Subcutaneous adipose tissue (tissue), 4 donors: Measurements from ENCODE around the gene SLC5A2. TPM values are rescaled to one million over a fixed set of nuclear protein-coding genes. Genes with fewer than 3 reads are reported as not detected.

Experiments used
- CTCF ChIP-seq: fragments of 450-650 bp; IDR thresholded peaks from one replicate; pipeline ENCODE4 v1.5.1; 2016; ENCODE audit warnings: low read depth, mild to moderate bottlenecking, control low read depth, antibody characterized with exemption, moderate library complexity
- total RNA-seq, 4 donors: library from RNA; depleted of rRNA; stranded (reverse); fragments of >200 nt; gene quantifications; one replicate each; pipeline ENCODE4 v1.1.0, GENCODE V29; 2016

Gene SLC5A2
- total RNA-seq: not detected

- TF ChIP-seq CTCF: no peak
Observed at GRCh38 chr16:31483081-31483480, at the start of gene SLC5A2. Gene SLC5A2, plus strand, starts transcription at chr16:31483123. Its CDS starts 14 bp downstream, at chr16:31483137.

GRCh38 chr16:31435341-31436220 lies 47.3 kb upstream of the SLC5A2 start:
- TF ChIP-seq CTCF: no peak

DNA sequence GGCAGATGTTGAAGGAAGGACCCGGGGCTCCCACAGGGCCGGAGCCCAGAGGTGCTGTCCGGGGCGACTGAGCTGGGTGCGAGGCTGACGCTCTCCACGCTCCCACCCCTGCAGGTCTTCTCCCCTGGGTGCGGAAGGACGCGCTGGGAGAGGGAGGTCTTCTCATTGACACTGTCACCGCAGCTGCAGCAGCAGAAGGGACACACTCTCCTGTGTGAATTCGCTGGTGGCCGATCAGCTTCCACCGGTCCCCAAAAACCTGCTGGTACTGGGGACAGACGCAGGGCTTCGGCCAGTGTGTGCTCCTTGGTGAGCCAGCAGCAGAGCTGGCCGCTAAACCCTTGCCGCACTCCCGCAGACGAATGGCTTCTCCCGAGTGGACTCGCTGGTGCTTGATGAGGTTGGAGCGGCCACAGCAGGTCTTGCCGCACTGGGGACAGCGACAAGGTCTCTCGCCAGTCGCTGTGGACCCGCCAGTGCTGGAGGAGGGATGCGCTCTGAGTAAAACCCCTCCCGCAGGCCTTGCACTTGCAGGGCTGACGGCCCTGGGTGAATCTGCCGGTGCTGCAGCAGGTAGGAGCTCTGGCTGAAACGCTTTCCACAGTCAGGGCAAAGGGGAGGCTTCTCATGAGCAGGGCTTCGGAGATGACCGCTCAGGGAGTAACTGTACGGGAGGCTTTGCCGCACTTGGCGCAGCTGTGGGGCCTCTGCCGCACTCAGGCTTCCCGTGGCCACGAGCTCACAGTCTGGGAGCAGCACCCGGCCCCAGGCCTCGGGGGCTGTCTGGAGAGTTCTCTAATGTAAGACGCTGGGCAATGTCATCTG lies 46.5 kb upstream of the SLC5A2 start:
- TF ChIP-seq CTCF: no peak

- TF ChIP-seq CTCF: no peak
Observed at GRCh38 chr16:31438414-31438813, 44.5 kb upstream of the SLC5A2 start.

DNA sequence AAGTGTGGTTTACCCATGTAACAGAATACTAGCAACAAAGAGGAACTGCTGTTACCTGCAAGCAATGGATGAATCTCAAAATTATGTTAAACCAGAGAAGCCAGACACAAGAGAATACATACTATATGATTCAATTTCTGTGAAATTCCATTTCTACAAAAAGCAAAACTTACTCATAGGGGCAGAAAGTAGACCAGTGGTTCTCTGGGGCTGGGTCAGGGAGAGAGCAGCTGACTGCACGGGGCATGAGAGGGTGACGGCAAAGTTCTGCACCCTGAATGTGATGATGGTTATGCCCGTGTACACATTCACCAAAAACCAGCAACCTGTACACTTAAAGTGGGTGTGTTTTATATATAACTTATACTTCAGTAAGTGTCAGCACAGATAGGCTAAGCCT lies 43.4 kb upstream of the SLC5A2 start:
- TF ChIP-seq CTCF: no peak

DNA sequence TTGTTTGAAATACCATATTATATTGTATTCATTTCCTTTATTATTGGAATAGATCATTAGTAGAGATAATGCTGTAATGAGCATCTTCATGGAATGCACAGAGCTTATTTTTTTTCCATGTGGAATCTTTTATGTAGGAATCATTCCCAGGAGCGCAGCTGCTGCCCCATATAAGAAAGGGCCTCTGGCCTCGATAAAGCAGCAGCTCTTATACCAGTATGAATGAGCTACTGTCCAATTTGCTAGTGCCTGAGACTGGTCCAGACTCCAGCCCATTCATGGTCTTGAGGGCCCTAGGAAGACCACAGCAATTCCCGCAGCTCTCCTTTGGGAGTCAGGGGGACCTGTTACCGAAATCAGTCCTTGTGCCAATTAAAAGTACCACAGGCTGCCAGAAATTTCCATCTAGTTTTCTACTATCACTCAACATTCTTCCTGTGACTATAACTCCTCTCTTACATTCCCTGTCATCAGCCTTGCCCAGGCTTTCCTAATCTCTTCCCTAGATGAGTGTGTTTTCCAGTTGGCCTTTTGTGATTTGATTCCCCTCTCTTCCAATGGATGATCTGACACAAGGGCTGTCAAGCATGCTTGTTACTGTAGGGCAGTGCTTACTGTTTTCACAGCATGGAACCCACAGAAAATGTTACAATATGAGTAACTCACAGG lies 42.3 kb upstream of the SLC5A2 start:
- no peak for TF ChIP-seq CTCF

DNA sequence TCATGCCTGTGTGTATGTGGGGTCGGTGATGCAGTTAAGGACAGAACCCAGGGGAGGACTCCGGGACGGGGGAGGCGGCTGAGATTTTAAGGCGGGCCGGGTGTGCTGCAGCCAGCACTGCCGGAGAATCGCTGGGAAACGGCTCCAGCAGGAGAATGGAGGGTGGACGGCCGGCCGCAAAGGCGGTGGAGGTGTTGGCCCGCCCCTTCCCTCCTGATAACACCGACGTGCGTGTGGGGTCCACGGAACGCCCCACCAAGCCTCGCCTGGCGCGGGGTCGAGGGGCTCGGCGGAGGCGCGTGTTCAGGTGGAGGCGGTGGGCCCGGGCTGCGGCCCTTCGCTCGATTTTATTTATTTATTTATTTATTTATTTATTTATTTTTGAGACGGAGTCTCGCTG lies 41.0 kb upstream of the SLC5A2 start:
- no peak for TF ChIP-seq CTCF
